ENCODE measurements around the gene GSTT2B.

GRCh38 chr22:24003887-24004286, 42.9 kb upstream of the GSTT2B start:
- TF ChIP-seq POLR2A (IDR thresholded peaks at IDR 0.05; ENCODE audit: control extremely low read depth in 1 of 2, low read depth in 2 of 2, low read length in 2 of 2), result no peak
- no peak for TF ChIP-seq MAFK (IDR thresholded peaks at IDR 0.05; ENCODE audit: low read depth, low read length)
- TF ChIP-seq CTCF (IDR thresholded peaks at IDR 0.05; ENCODE audit: control extremely low read depth in 1 of 3, insufficient read depth in 1 of 3, low read depth in 1 of 3, low read length in 3 of 3), result no peak
- TF ChIP-seq SRF (IDR thresholded peaks at IDR 0.05; ENCODE audit: low read depth, low read length), result no peak
- TF ChIP-seq EP300 (IDR thresholded peaks at IDR 0.05; ENCODE audit: borderline replicate concordance in 1 of 2, low read depth in 2 of 2, low read length in 2 of 2), result no peak
- no peak for TF ChIP-seq POLR2AphosphoS5 (IDR thresholded peaks at IDR 0.05; ENCODE audit: low read depth, low read length)
- no peak for TF ChIP-seq RAD21 (IDR thresholded peaks at IDR 0.05 in 1 of 2, conservative IDR thresholded peaks at IDR 0.05 in 1 of 2; ENCODE audit: low read depth in 2 of 2, low read length in 2 of 2)
- no peak for TF ChIP-seq EZH2 (IDR thresholded peaks at IDR 0.05; ENCODE audit: low read depth, low read length, severe bottlenecking)
- no peak for TF ChIP-seq CBX5 (IDR thresholded peaks at IDR 0.05; ENCODE audit: low read depth, low read length)
- TF ChIP-seq GTF2F1 (IDR thresholded peaks at IDR 0.05; ENCODE audit: borderline replicate concordance, low read depth, low read length), result no peak
- TF ChIP-seq TAF1 (IDR thresholded peaks at IDR 0.05; ENCODE audit: low read depth, low read length), result no peak
- TF ChIP-seq BRCA1 (IDR thresholded peaks at IDR 0.05; ENCODE audit: low read depth, low read length), result no peak
- no peak for TF ChIP-seq KDM5A (IDR thresholded peaks at IDR 0.05; ENCODE audit: low read length)
